IMR-90 (cell line): ENCODE data around the gene CD101. TPM values are rescaled to one million over a fixed set of nuclear protein-coding genes. Genes with fewer than 3 reads are reported as not detected.

Source experiments
- ATAC-seq: fragments of 200-7000 bp; cut with Tn5 transposase; 2 replicates; pipeline ENCODE4 v1.9.1; 2020; ENCODE audit warnings: low read depth, mild to moderate bottlenecking, moderate library complexity
- BruUV-seq: library from RNA; stranded (reverse); fragments of 400-500 nt; replicated peaks from 2 replicates; lab custom pipeline; 2021; lab: Mats Ljungman, UMichigan
- CTCF ChIA-PET: fragments of 300-600 bp; formaldehyde crosslinking; extraction: SDS; loops from one replicate; lab custom pipeline; 2021; ENCODE audit warnings: antibody characterized with exemption; lab: Yijun Ruan, JAX
- POLR2A ChIA-PET: fragments of 300-600 bp; sonication (Branson Sonifier 250); formaldehyde crosslinking; loops from one replicate; lab custom pipeline; 2022; ENCODE audit warnings: antibody characterized with exemption; ENCODE audit not compliant: unreplicated experiment; lab: Charles Lee
- DNase-seq: peaks from one replicate; pipeline ENCODE4 v3.0.0; 2013
- H2AFZ ChIP-seq: replicated peaks from 2 replicates; pipeline ENCODE3; 2013; ENCODE audit warnings: low read length, mild to moderate bottlenecking; ENCODE audit not compliant: poor library complexity
- H2AK5ac ChIP-seq: 2 replicates; pipeline ENCODE4 v1.6.1; 2013; ENCODE audit warnings: low read depth, low read length, inconsistent platforms
- H2AK9ac ChIP-seq: replicated peaks from 2 replicates; pipeline ENCODE3; 2013; ENCODE audit warnings: mild to moderate bottlenecking, low read depth, low read length, moderate library complexity; ENCODE audit not compliant: poor library complexity
- H2BK120ac ChIP-seq: 2 replicates; pipeline ENCODE4 v1.6.1; 2013; ENCODE audit warnings: low read depth, low read length, inconsistent platforms
- H2BK15ac ChIP-seq: 3 replicates; pipeline ENCODE4 v1.6.1; 2013; ENCODE audit warnings: low read depth, low read length, inconsistent platforms
- H2BK20ac ChIP-seq: 2 replicates; pipeline ENCODE4 v1.6.1; 2013; ENCODE audit warnings: low read depth, mild to moderate bottlenecking, inconsistent platforms, low read length, moderate library complexity
- H2BK5ac ChIP-seq: 2 replicates; pipeline ENCODE4 v1.6.1; 2013; ENCODE audit warnings: mild to moderate bottlenecking, low read depth, low read length, inconsistent platforms; ENCODE audit not compliant: poor library complexity, severe bottlenecking
- H3K14ac ChIP-seq: replicated peaks from 2 replicates; pipeline ENCODE4 v1.6.1; 2013; ENCODE audit warnings: low read depth, low read length, inconsistent platforms
- H3K18ac ChIP-seq: 2 replicates; pipeline ENCODE4 v1.6.1; 2013; ENCODE audit warnings: low read depth, low read length, control low read depth
- H3K23ac ChIP-seq: 2 replicates; pipeline ENCODE4 v1.6.1; 2013; ENCODE audit warnings: low read depth, low read length, inconsistent platforms
- H3K27ac ChIP-seq: 2 replicates; pipeline ENCODE4 v1.5.1; 2013; ENCODE audit warnings: mild to moderate bottlenecking, control low read depth, low read length; ENCODE audit not compliant: insufficient read depth
- H3K27me3 ChIP-seq: 2 replicates; pipeline ENCODE4 v1.6.1; 2013; ENCODE audit warnings: low read length; ENCODE audit not compliant: control insufficient read depth, insufficient read depth
- H3K36me3 ChIP-seq: 2 replicates; pipeline ENCODE4 v1.6.1; 2013; ENCODE audit warnings: low read length, mixed read lengths; ENCODE audit not compliant: control insufficient read depth, insufficient read depth
- H3K4ac ChIP-seq: 2 replicates; pipeline ENCODE4 v1.6.1; 2013; ENCODE audit warnings: low read depth, low read length, inconsistent platforms
- H3K4me1 ChIP-seq: 2 replicates; pipeline ENCODE4 v1.6.1; 2013; ENCODE audit warnings: low read length, mixed read lengths; ENCODE audit not compliant: control insufficient read depth, insufficient read depth
- H3K4me2 ChIP-seq: 2 replicates; pipeline ENCODE4 v1.6.1; 2013; ENCODE audit warnings: low read depth, mild to moderate bottlenecking, control low read depth, low read length, moderate library complexity
- H3K4me3 ChIP-seq: 2 replicates; pipeline ENCODE4 v1.5.1; 2013; ENCODE audit warnings: low read depth, mild to moderate bottlenecking, control low read depth, low read length, moderate library complexity; ENCODE audit not compliant: insufficient read depth
- H3K56ac ChIP-seq: 2 replicates; pipeline ENCODE4 v1.6.1; 2013; ENCODE audit warnings: low read length, inconsistent platforms; ENCODE audit not compliant: insufficient read depth; ENCODE audit errors: extremely low read depth
- H3K79me1 ChIP-seq, 2 experiments: 2 replicates each; pipeline ENCODE4 v1.6.1; 2013; ENCODE audit warnings: low read length in 2 of 2, inconsistent platforms in 1 of 2, low read depth in 1 of 2
- H3K9ac ChIP-seq: 2 replicates; pipeline ENCODE4 v1.6.1; 2013; ENCODE audit warnings: low read depth, low read length, control low read depth
- H3K9me1 ChIP-seq: 2 replicates; pipeline ENCODE4 v1.6.1; 2013; ENCODE audit warnings: low read length, inconsistent platforms; ENCODE audit not compliant: insufficient read depth
- H3K9me3 ChIP-seq: 2 replicates; pipeline ENCODE4 v1.6.1; 2013; ENCODE audit warnings: low read length; ENCODE audit not compliant: control insufficient read depth, insufficient read depth
- H4K20me1 ChIP-seq: 2 replicates; pipeline ENCODE4 v1.6.1; 2013; ENCODE audit warnings: low read length, inconsistent platforms; ENCODE audit not compliant: insufficient read depth
- H4K5ac ChIP-seq: 2 replicates; pipeline ENCODE4 v1.6.1; 2013; ENCODE audit warnings: mild to moderate bottlenecking, low read depth, low read length, control low read depth
- H4K8ac ChIP-seq, 2 experiments: 2 replicates each; pipeline ENCODE4 v1.6.1; 2013; ENCODE audit warnings: low read depth in 2 of 2, low read length in 2 of 2, control low read depth in 1 of 2, inconsistent platforms in 1 of 2
- H4K91ac ChIP-seq: 2 replicates; pipeline ENCODE4 v1.6.1; 2013; ENCODE audit warnings: low read depth, low read length, inconsistent platforms; ENCODE audit not compliant: insufficient read depth
- BHLHE40 ChIP-seq: fragments of 150-350 bp; IDR thresholded peaks from 2 replicates; pipeline ENCODE4 v1.6.1; 2016; ENCODE audit warnings: mild to moderate bottlenecking, low read depth, low read length
- CEBPB ChIP-seq: IDR thresholded peaks from 2 replicates; pipeline ENCODE4 v1.6.1; 2012; ENCODE audit warnings: low read depth, low read length, improper control_type of control experiment
- CHD1 ChIP-seq: IDR thresholded peaks from 2 replicates; pipeline ENCODE4 v1.6.1; 2012; ENCODE audit warnings: low read depth, low read length, improper control_type of control experiment
- CTCF ChIP-seq: conservative IDR thresholded peaks from 2 replicates; pipeline ENCODE4 v1.5.1; 2012; ENCODE audit warnings: mild to moderate bottlenecking, low read depth, low read length, improper control_type of control experiment
- FOS ChIP-seq: fragments of 150-350 bp; IDR thresholded peaks from 2 replicates; pipeline ENCODE4 v1.6.1; 2016; ENCODE audit warnings: low read depth, low read length
- MAFK ChIP-seq: IDR thresholded peaks from 2 replicates; pipeline ENCODE4 v1.6.1; 2012; ENCODE audit warnings: low read depth, low read length, improper control_type of control experiment
- MAZ ChIP-seq: IDR thresholded peaks from 2 replicates; pipeline ENCODE4 v1.6.1; 2012; ENCODE audit warnings: low read depth, mild to moderate bottlenecking, low read length, improper control_type of control experiment, moderate library complexity, borderline replicate concordance
- MXI1 ChIP-seq: IDR thresholded peaks from 2 replicates; pipeline ENCODE4 v1.6.1; 2012; ENCODE audit warnings: low read depth, mild to moderate bottlenecking, low read length, moderate library complexity, borderline replicate concordance
- NFE2L2 ChIP-seq: fragments of 150-350 bp; IDR thresholded peaks from 2 replicates; pipeline ENCODE4 v1.6.1; 2016; ENCODE audit warnings: low read depth, mild to moderate bottlenecking, low read length
- POLR2A ChIP-seq: IDR thresholded peaks from 2 replicates; pipeline ENCODE4 v1.6.1; 2012; ENCODE audit warnings: mild to moderate bottlenecking, low read depth, low read length
- RCOR1 ChIP-seq: IDR thresholded peaks from 2 replicates; pipeline ENCODE4 v1.6.1; 2012; ENCODE audit warnings: mild to moderate bottlenecking, low read length, improper control_type of control experiment; ENCODE audit not compliant: insufficient replicate concordance
- SMC3 ChIP-seq: fragments of 150-350 bp; IDR thresholded peaks from 2 replicates; pipeline ENCODE4 v1.6.1; 2016; ENCODE audit warnings: low read depth, mild to moderate bottlenecking, antibody characterized with exemption, low read length, moderate library complexity
- USF2 ChIP-seq: fragments of 150-350 bp; IDR thresholded peaks from 2 replicates; pipeline ENCODE4 v1.6.1; 2017; ENCODE audit warnings: mild to moderate bottlenecking, antibody characterized with exemption, low read length, low read depth
- dilution Hi-C: fragments of 300-500 bp; cut with HindIII; formaldehyde crosslinking; loops from one replicate; pipeline ENCODE4 v1.14.3; 2018; ENCODE audit warnings: low sequenced_read_pairs; ENCODE audit not compliant: unreplicated experiment
- in situ Hi-C: fragments of 300-500 bp; cut with MboI; formaldehyde crosslinking; loops from 3 replicates; pipeline ENCODE4 v1.14.3; 2019; ENCODE audit warnings: low sequenced_read_pairs, inconsistent platforms, mixed read lengths
- intact Hi-C: fragments of 100-400 bp; cut with micrococcal nuclease; formaldehyde crosslinking; loops from 2 replicates; pipeline ENCODE4 v1.10.0; 2022
- polyA plus RNA-seq, 3 experiments: library from polyadenylated mRNA; depleted of rRNA; stranded (reverse); fragments of >200 nt; gene quantifications; 2 replicates each; pipeline ENCODE4 v1.2.3, GENCODE V29; 2012; ENCODE audit warnings: low replicate concordance in 1 of 3
- total RNA-seq: library from RNA; depleted of rRNA; stranded (reverse); fragments of >200 nt; gene quantifications from 2 replicates; pipeline ENCODE4 v1.2.3, GENCODE V29; 2012

The CD101 gene
- total and polyA plus RNA-seq, 2 of the 4 experiments (the other 2 are of a cell fraction) = not detected

GRCh38 chr1:117051224-117052064, 49.9 kb downstream of the CD101 start (continued):
- no peak for TF ChIP-seq USF2

GRCh38 chr1:117054068-117054467, 52.5 kb downstream of the CD101 start:
- CTCF ChIA-PET = interaction anchor here (1.3 kb wide), 1 partner anchor 16 kb away, joined by 3 read pairs; no protein-coding TSS in a partner anchor
- intact Hi-C loops = loop anchor here (10.0 kb wide), 1 partner anchor 209 kb away; no protein-coding TSS in a partner anchor
- TF ChIP-seq MAFK (no peak), SMC3 (no peak), FOS (no peak), CEBPB (no peak), MXI1 (no peak), USF2 (no peak), CTCF (no peak), MAZ (no peak), RCOR1 (no peak), BHLHE40 (no peak), NFE2L2 (no peak), POLR2A (no peak), CHD1 (no peak)

More at GRCh38 chr1:117054068-117054467, 52.5 kb downstream of the CD101 start:
- ATAC-seq (no peak), DNase-seq (no peak)
- Histone ChIP-seq H3K4me1 (no peaks in the 10 kb centered on the region), H2AK5ac (no peak overlapping the region), H3K36me3 (no peaks in the 10 kb centered on the region), H4K20me1 (no peaks in the 10 kb centered on the region), H3K79me1 (no peaks in the 10 kb centered on the region), H2AFZ (no peak overlapping the region), H3K9me3 (no peaks in the 10 kb centered on the region), H3K14ac (no peak overlapping the region), H2BK20ac (no peak overlapping the region), H3K56ac (no peak overlapping the region), H2AK9ac (no peak overlapping the region), H2BK15ac (no peak overlapping the region), H4K8ac (no peak overlapping the region), H2BK5ac (no peak overlapping the region), H3K18ac (no peak overlapping the region), H2BK120ac (no peak overlapping the region), H3K4me3 (no peak overlapping the region), H3K9me1 (peaks cover 2% of the 10 kb centered on the region; the same call in 1 of the 2 replicates), H3K27ac (no peak overlapping the region), H3K4me2 (no peak overlapping the region), H3K23ac (no peak overlapping the region), H3K27me3 (no peaks in the 10 kb centered on the region), H4K91ac (no peak overlapping the region), H4K5ac (no peak overlapping the region), H3K9ac (no peak overlapping the region), H3K4ac (no peak overlapping the region)
- dilution Hi-C loops (no loop called here), in situ Hi-C loops (loop anchor here (5.0 kb wide), 1 partner anchor 322 kb away; no protein-coding TSS in a partner anchor)
- POLR2A ChIA-PET = no interaction called here
- BruUV-seq = no TSS peak
